ENCODE results near the gene RUSC1.
A peak's percentile ranks its signal among the peaks of the same experiment; 100 is the strongest.

GRCh38 chr1:155308493-155309422 is 11.9 kb upstream of the RUSC1 start, which contains the start of gene FDPS:
- TF ChIP-seq CTCF (IDR thresholded peaks at IDR 0.05) = peak in 5 of 6 experiments; percentile 16 to 46 (median 35)
- TF ChIP-seq POLR2A (IDR thresholded peaks at IDR 0.05) = peak; percentile 72 to 87

All from adrenal gland (tissue), 5 donors.